DND-41 (cell line): ENCODE data around the gene SYNE2.
A peak's percentile ranks its signal among the peaks of the same experiment; 100 is the strongest.

Experiments
- ATAC-seq: fragments of 200-7000 bp; cut with Tn5 transposase; 3 replicates; pipeline ENCODE4 v1.9.1; 2021; ENCODE audit warnings: low read depth; ENCODE audit not compliant: insufficient read depth
- DNase-seq: peaks from one replicate; pipeline ENCODE4 v3.0.0-alpha.2; 2020
- H2AFZ ChIP-seq: 2 replicates; pipeline ENCODE4 v1.6.0; 2012; ENCODE audit warnings: low read depth, low read length
- H3K27ac ChIP-seq: 2 replicates; pipeline ENCODE4 v1.5.1; 2012; ENCODE audit warnings: low read length, inconsistent platforms
- H3K27me3 ChIP-seq: fragments of 200-600 bp; sonication (generic); 2 replicates; pipeline ENCODE4 v1.6.0; 2012; ENCODE audit warnings: low read length, mild to moderate bottlenecking, inconsistent platforms; ENCODE audit not compliant: insufficient read depth, poor library complexity
- H3K36me3 ChIP-seq: 2 replicates; pipeline ENCODE4 v1.5.1; 2012; ENCODE audit warnings: low read length, inconsistent platforms; ENCODE audit not compliant: insufficient read depth
- H3K4me1 ChIP-seq: 2 replicates; pipeline ENCODE4 v1.5.1; 2012; ENCODE audit warnings: mild to moderate bottlenecking, low read length; ENCODE audit not compliant: insufficient read depth
- H3K4me2 ChIP-seq: 2 replicates; pipeline ENCODE4 v1.6.0; 2012; ENCODE audit warnings: mild to moderate bottlenecking, moderate library complexity, low read length, inconsistent platforms; ENCODE audit not compliant: insufficient read depth
- H3K4me3 ChIP-seq, 2 experiments: fragments of 200-600 bp in 1 of 2; shearing (Covaris generic) in 1 of 2; 2 replicates each; pipeline ENCODE4 v1.5.1; 2012 to 2016; ENCODE audit warnings: inconsistent platforms in 2 of 2, low read length in 2 of 2, mild to moderate bottlenecking in 2 of 2, low read depth in 1 of 2, moderate library complexity in 1 of 2
- H3K79me2 ChIP-seq: 2 replicates; pipeline ENCODE4 v1.6.0; 2012; ENCODE audit warnings: low read length, inconsistent platforms; ENCODE audit not compliant: insufficient read depth
- H3K9ac ChIP-seq: 2 replicates; pipeline ENCODE4 v1.6.0; 2012; ENCODE audit warnings: low read depth, mild to moderate bottlenecking, inconsistent platforms, low read length, moderate library complexity
- H3K9me3 ChIP-seq: 2 replicates; pipeline ENCODE4 v1.5.1; 2012; ENCODE audit warnings: low read length, moderate library complexity, mild to moderate bottlenecking, inconsistent platforms; ENCODE audit not compliant: insufficient read depth, severe bottlenecking
- H4K20me1 ChIP-seq: 2 replicates; pipeline ENCODE4 v1.6.0; 2012; ENCODE audit warnings: low read length; ENCODE audit not compliant: insufficient read depth
- EZH2 ChIP-seq: IDR thresholded peaks from 3 replicates; pipeline ENCODE4 v1.6.1; 2012; ENCODE audit warnings: borderline replicate concordance, low read depth, mild to moderate bottlenecking, moderate library complexity, low read length, inconsistent platforms; ENCODE audit not compliant: severe bottlenecking
- TF ChIP-seq, protein P1 (sequence below): IDR thresholded peaks from 2 replicates; pipeline ENCODE4 v1.5.1; 2012; ENCODE audit warnings: borderline replicate concordance, low read length, moderate library complexity, mild to moderate bottlenecking; ENCODE audit not compliant: poor library complexity, severe bottlenecking; ENCODE audit errors: extremely low read depth

The SYNE2 gene

DNA sequence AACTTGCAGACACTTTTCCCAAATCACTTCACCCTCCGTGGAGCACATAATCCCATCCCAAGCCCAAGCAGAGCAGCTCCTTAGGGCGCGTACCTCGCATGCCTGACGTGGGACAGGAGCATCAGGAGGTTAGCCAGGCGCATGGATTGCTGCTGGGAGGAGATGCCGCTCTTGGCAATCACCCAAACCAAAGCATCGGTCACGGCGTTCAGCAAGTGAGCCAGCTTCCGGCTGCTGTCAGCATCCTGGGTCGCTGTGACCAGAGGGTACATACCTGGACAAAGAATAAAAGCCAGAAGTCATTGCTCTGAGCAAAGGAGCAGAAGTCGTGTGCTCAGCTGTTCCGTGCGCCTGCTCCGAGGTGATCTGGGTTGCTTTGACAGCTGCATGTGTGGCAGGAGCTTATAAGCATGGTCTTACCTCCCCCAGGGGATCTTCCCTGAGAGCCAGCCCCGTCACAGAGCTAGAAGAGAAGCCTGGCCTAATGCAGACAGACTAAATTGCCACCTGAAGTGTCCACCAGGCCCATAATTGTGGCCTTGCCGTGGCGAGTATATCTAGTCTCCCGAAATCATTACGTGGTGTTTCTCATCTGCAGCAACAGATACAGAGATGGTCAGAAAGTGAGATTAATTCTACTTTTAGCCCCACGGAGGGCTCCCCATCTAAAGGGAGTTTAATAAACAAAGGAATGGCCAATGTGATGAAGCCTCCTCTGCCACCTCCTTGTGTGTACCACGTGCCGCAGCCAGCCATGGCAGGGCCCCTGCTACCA, 382.3 kb downstream of the SYNE2 start:
- ATAC-seq: 0 out of 3 replicates have a peak, but pooled peaks have one; percentile 18
- H3K9me3 ChIP-seq: no peaks in the 10 kb centered on the region
- no peak overlapping the region for H3K4me2 ChIP-seq
- H3K27me3 ChIP-seq: no peaks in the 10 kb centered on the region
- no peaks in the 10 kb centered on the region for H4K20me1 ChIP-seq
- H3K4me1 ChIP-seq: no peaks in the 10 kb centered on the region
- DNase-seq: no peak
- H3K36me3 ChIP-seq: peaks cover 17% of the 10 kb centered on the region; the same call in 1 of the 2 replicates
- no peak overlapping the region for H3K27ac ChIP-seq
- no peak overlapping the region for H3K9ac ChIP-seq
- no peaks in the 10 kb centered on the region for H3K79me2 ChIP-seq
- H2AFZ ChIP-seq: no peak overlapping the region
- TF ChIP-seq EZH2: no peak
- TF ChIP-seq, protein P1, sequence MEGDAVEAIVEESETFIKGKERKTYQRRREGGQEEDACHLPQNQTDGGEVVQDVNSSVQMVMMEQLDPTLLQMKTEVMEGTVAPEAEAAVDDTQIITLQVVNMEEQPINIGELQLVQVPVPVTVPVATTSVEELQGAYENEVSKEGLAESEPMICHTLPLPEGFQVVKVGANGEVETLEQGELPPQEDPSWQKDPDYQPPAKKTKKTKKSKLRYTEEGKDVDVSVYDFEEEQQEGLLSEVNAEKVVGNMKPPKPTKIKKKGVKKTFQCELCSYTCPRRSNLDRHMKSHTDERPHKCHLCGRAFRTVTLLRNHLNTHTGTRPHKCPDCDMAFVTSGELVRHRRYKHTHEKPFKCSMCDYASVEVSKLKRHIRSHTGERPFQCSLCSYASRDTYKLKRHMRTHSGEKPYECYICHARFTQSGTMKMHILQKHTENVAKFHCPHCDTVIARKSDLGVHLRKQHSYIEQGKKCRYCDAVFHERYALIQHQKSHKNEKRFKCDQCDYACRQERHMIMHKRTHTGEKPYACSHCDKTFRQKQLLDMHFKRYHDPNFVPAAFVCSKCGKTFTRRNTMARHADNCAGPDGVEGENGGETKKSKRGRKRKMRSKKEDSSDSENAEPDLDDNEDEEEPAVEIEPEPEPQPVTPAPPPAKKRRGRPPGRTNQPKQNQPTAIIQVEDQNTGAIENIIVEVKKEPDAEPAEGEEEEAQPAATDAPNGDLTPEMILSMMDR: no peak
- H3K4me3 ChIP-seq: no peak overlapping the region

DNA sequence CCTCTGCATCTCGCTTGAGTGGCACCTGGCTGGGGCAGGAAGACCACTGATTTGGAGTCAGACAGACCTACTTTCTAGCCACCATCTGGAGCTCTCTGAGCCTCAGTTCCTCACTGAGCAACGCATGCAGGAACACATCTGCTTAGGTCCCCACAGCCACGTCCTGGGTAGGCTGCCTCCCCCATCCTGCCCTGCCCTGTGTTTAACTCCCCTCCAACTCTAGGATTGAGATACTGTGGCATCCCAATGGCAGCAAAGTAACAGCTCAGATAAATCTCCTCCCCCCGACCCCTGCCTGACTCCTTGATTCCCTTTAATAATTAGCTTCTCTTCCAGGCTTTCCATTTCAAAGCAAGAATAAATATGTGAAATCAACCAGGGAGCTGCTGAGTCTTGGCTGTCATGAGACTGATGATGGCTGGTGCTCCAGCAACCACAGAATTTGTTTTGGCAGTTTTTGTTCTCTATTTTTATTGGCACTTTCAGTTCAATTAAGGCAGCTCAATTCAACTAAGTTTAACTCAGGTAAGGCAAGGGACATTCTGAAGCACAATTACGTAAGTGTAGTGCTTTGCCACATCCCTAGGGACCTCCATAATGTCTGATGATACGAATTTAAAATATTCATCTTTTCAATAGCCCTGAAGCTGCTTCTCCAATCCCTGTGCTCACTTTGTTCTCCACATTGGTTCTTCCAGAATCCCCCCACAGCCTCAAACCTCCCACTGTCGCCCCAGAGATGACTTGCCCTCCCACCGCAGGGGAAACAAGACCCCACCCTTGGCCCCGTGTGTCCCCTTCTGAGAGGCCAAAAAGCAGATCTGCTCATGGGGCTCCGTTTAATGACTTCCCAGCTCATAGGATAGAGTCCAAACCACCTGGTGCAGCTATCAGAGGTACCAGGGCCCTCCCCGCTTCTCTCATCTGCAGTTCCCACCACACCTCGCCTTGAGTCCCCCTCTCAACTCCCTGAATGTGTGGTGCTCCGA, 383.1 kb downstream of the SYNE2 start:
- peak; percentile 59 for ATAC-seq
- Histone ChIP-seq H3K4me1 (no peaks in the 10 kb centered on the region), H3K27me3 (no peaks in the 10 kb centered on the region), H3K36me3 (peaks cover 17% of the 10 kb centered on the region; the same call in 1 of the 2 replicates), H3K4me2 (no peak overlapping the region), H3K4me3 (no peak overlapping the region), H4K20me1 (no peaks in the 10 kb centered on the region), H2AFZ (no peak overlapping the region), H3K9me3 (no peaks in the 10 kb centered on the region), H3K9ac (no peak overlapping the region), H3K79me2 (no peaks in the 10 kb centered on the region), H3K27ac (no peak overlapping the region)
- DNase-seq: peak; percentile 21
- TF ChIP-seq EZH2: no peak
- TF ChIP-seq, protein P1: no peak

DNA sequence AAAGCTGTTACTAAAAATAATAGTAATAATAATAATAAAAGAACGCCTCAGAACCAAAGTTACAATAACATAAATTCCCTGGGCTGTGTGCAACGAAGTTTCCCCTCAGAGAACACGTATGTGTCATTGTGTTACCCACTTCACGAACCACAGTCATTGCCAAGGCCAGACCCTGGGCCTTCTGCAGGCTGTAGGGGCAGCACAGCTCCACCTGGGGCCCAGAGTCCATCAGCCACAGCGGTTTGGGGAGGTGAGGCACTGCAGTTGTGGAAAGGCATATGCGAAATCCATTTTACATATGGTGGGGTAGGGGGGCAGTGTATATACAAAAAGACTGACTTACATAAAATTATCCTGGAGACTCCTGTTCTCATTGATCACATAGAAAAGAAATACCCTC, 385.2 kb downstream of the SYNE2 start:
- H2AFZ ChIP-seq: no peak overlapping the region
- no peaks in the 10 kb centered on the region for H3K27me3 ChIP-seq
- H3K4me2 ChIP-seq: no peak overlapping the region
- no peak overlapping the region for H3K9ac ChIP-seq
- H3K4me1 ChIP-seq: no peaks in the 10 kb centered on the region
- H3K4me3 ChIP-seq: no peak overlapping the region
- H3K79me2 ChIP-seq: no peaks in the 10 kb centered on the region
- TF ChIP-seq, protein P1: no peak
- no peak for TF ChIP-seq EZH2
- H4K20me1 ChIP-seq: no peaks in the 10 kb centered on the region
- H3K36me3 ChIP-seq: no peaks in the 10 kb centered on the region
- H3K9me3 ChIP-seq: no peaks in the 10 kb centered on the region
- no peak overlapping the region for H3K27ac ChIP-seq
- no peak for DNase-seq
- ATAC-seq: no peak
